ENCODE measurements around the gene GINM1. TPM values are rescaled to one million over a fixed set of nuclear protein-coding genes. Genes with fewer than 3 reads are reported as not detected.

Gene GINM1
- total RNA-seq, 6 donors from 2014 or later = 13.6 to 42.4 (median 37.7) TPM

GRCh38 chr6:149634315-149634714 lies 68.1 kb downstream of the GINM1 start:
- Histone ChIP-seq H3K4me1 (no peaks in the 10 kb centered on the region), H3K4me3 (no peak overlapping the region), H3K36me3 (peaks cover 0 to 35% (median 5%) of the 10 kb centered on the region in 4 donors), H3K27me3 (no peaks in the 10 kb centered on the region), H3K9me3 (no peaks in the 10 kb centered on the region), H3K27ac (no peak overlapping the region)
- DNase-seq = no peak
- 92 to 95% methylated on average over 1 of the region's 1 CpG for WGBS, 2 donors
- TF ChIP-seq POLR2AphosphoS5 (IDR thresholded peaks at IDR 0.05) (no peak), EP300 (IDR thresholded peaks at IDR 0.05) (no peak), POLR2A (IDR thresholded peaks at IDR 0.05) (no peak), CTCF (IDR thresholded peaks at IDR 0.05) (no peak)
- no peak for ATAC-seq (ENCODE audit: low FRiP score in 2 of 2)

GRCh38 chr6:149636124-149636523 lies 69.9 kb downstream of the GINM1 start:
- TF ChIP-seq POLR2AphosphoS5 (IDR thresholded peaks at IDR 0.05) (no peak), CTCF (IDR thresholded peaks at IDR 0.05) (no peak), POLR2A (IDR thresholded peaks at IDR 0.05) (no peak), EP300 (IDR thresholded peaks at IDR 0.05) (no peak)
- WGBS, 2 donors = 67 to 71% methylated on average over 2 of the region's 2 CpGs

More at GRCh38 chr6:149636124-149636523, 69.9 kb downstream of the GINM1 start:
- H3K4me3 ChIP-seq = no peak overlapping the region
- ATAC-seq (ENCODE audit: low FRiP score in 2 of 2) (no peak), DNase-seq (no peak)
- H3K27ac ChIP-seq = no peak overlapping the region
- peaks cover 0 to 20% (median 5%) of the 10 kb centered on the region in 4 donors for H3K36me3 ChIP-seq
- H3K27me3 ChIP-seq = no peaks in the 10 kb centered on the region
- H3K4me1 ChIP-seq = no peaks in the 10 kb centered on the region
- H3K9me3 ChIP-seq = no peaks in the 10 kb centered on the region

Small RNAs within 50 kb of the gene (small RNA-seq; reads per million reads assigned to genes)
- gene RF00019 (0 reads per million in 4 donors), gene RF00410 (0 reads per million in 4 donors), gene RNU7-3P (0 to 0.37 (median 0) reads per million in 4 donors)

Other genes with a start within 250 kb of the GINM1 start
- 10 to 100 TPM; 46.5 to 99.5 (median 52.7) TPM for gene TAB2, start 248.7 kb upstream of the GINM1 start, total RNA-seq
- 1 to 10 TPM; 1.9 to 8.4 (median 3.5) TPM for gene SUMO4, start 166.1 kb upstream of the GINM1 start, total RNA-seq
- 1 to 10 TPM; 1.4 to 5.7 (median 2.6) TPM for gene ZC3H12D, start 81.4 kb upstream of the GINM1 start, total RNA-seq
- gene PPIL4, start 20.3 kb upstream of the GINM1 start, total RNA-seq = 10 to 100 TPM; 15.1 to 50.6 (median 21.8) TPM
- 10 to 100 TPM in 5 of 6 donors, 1 to 10 TPM in 1; 7.2 to 36.1 (median 16.3) TPM for gene KATNA1, start 82.3 kb downstream of the GINM1 start, total RNA-seq
- gene LATS1, start 151.7 kb downstream of the GINM1 start, total RNA-seq = 10 to 100 TPM; 23.1 to 34.4 (median 29.9) TPM
- 10 to 100 TPM; 11.1 to 29.3 (median 19.1) TPM for gene NUP43, start 180.2 kb downstream of the GINM1 start, total RNA-seq
- 100 to 1,000 TPM in 2 of 6 donors, 10 to 100 TPM in 4; 25.1 to 129 (median 68.1) TPM for gene PCMT1, start 183.4 kb downstream of the GINM1 start, total RNA-seq